ENCODE results near the gene SEC14L5.

- TF ChIP-seq CTCF (IDR thresholded peaks at IDR 0.05; ENCODE audit: poor library complexity) (no peak), EZH2 (IDR thresholded peaks at IDR 0.05; ENCODE audit: borderline replicate concordance) (no peak)
Measured at GRCh38 chr16:4972938-4973587, 14.9 kb downstream of the SEC14L5 start.
